Tibial nerve (tissue), 4 donors: ENCODE results near the gene SMIM44. TPM values are rescaled to one million over a fixed set of nuclear protein-coding genes. Genes with fewer than 3 reads are reported as not detected.

ENCODE experiments used
- DNase-seq, 2 donors: peaks; one replicate each; pipeline ENCODE4 v3.0.0-alpha.2; 2019; ENCODE audit warnings: low spot score in 2 of 2
- H3K27ac ChIP-seq, 4 donors: fragments of 200-600 bp; sonication (generic) in 3 of 4; one replicate each; pipeline ENCODE4 v1.5.1; 2017 to 2019; ENCODE audit warnings: mild to moderate bottlenecking in 1 of 4
- H3K27me3 ChIP-seq, 2 donors: fragments of 200-600 bp; sonication (generic) in 1 of 2; one replicate each; pipeline versions ENCODE4 v1.5.1 to v1.6.0; 2017 to 2019
- H3K36me3 ChIP-seq, 3 donors: fragments of 200-600 bp; sonication (generic); one replicate each; pipeline ENCODE4 v1.5.1; 2018 to 2019
- H3K4me1 ChIP-seq, 4 donors: fragments of 200-600 bp; sonication (generic) in 3 of 4; one replicate each; pipeline ENCODE4 v1.5.1; 2017 to 2019
- H3K4me3 ChIP-seq, 4 donors: fragments of 200-600 bp; sonication (generic) in 3 of 4; one replicate each; pipeline ENCODE4 v1.5.1; 2017 to 2019; ENCODE audit warnings: mild to moderate bottlenecking in 1 of 4, moderate library complexity in 1 of 4
- H3K9me3 ChIP-seq, 4 donors: fragments of 200-600 bp; sonication (generic) in 3 of 4; one replicate each; pipeline ENCODE4 v1.5.1; 2017 to 2019
- EP300 ChIP-seq, 2 donors: sonication (generic); formaldehyde crosslinking; IDR thresholded peaks; one replicate each; pipeline ENCODE4 v1.6.1; 2017; ENCODE audit warnings: antibody characterized with exemption in 2 of 2, mild to moderate bottlenecking in 1 of 2
- POLR2A ChIP-seq, 2 donors: fragments of 450-650 bp; IDR thresholded peaks; one replicate each; pipeline ENCODE4 v1.6.1; 2017; ENCODE audit warnings: antibody characterized with exemption in 2 of 2, mild to moderate bottlenecking in 2 of 2, moderate library complexity in 2 of 2
- WGBS, 2 donors: methylation state at CpG; one replicate each; pipeline ENCODE4 v1.1.5; 2018; 5-methylcytosine and 5-hydroxymethylcytosine counted together
- total RNA-seq, 4 donors: library from RNA; depleted of rRNA; stranded (reverse); fragments of >200 nt; gene quantifications; one replicate each; pipeline ENCODE4 v1.1.0, GENCODE V29; 2016
- TF ChIP-seq, protein P1 (sequence below), 5 experiments: fragments of 200-600 bp in 3 of 5; fragments of 450-650 bp in 2 of 5; sonication (generic) in 3 of 5; IDR thresholded peaks; one replicate each; pipeline ENCODE4 v1.5.1; 2016 to 2019; ENCODE audit warnings: antibody characterized with exemption in 5 of 5, mild to moderate bottlenecking in 3 of 5, moderate library complexity in 2 of 5

The SMIM44 gene
- total RNA-seq, 4 donors from 2014 or later = not detected

GRCh38 chr19:3465552-3465951 lies 17.7 kb downstream of the SMIM44 start:
- Histone ChIP-seq H3K36me3 (peaks cover 2 to 47% (median 6%) of the 10 kb centered on the region in 3 donors), H3K9me3 (peaks cover 0 to 2% (median 0%) of the 10 kb centered on the region in 4 donors), H3K27me3 (no peaks in the 10 kb centered on the region), H3K27ac (peak overlapping the region in 2 of 4 donors; percentile 26 to 54), H3K4me1 (peaks cover 0 to 58% (median 0%) of the 10 kb centered on the region in 4 donors), H3K4me3 (no peak overlapping the region)
- DNase-seq = no peak
- WGBS, 2 donors = 55 to 68% methylated on average over 7 of the region's 7 CpGs
- peak in 1 of 2 donors; percentile 7 for TF ChIP-seq EP300 (IDR thresholded peaks at IDR 0.05)
- TF ChIP-seq, protein P1, sequence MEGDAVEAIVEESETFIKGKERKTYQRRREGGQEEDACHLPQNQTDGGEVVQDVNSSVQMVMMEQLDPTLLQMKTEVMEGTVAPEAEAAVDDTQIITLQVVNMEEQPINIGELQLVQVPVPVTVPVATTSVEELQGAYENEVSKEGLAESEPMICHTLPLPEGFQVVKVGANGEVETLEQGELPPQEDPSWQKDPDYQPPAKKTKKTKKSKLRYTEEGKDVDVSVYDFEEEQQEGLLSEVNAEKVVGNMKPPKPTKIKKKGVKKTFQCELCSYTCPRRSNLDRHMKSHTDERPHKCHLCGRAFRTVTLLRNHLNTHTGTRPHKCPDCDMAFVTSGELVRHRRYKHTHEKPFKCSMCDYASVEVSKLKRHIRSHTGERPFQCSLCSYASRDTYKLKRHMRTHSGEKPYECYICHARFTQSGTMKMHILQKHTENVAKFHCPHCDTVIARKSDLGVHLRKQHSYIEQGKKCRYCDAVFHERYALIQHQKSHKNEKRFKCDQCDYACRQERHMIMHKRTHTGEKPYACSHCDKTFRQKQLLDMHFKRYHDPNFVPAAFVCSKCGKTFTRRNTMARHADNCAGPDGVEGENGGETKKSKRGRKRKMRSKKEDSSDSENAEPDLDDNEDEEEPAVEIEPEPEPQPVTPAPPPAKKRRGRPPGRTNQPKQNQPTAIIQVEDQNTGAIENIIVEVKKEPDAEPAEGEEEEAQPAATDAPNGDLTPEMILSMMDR (IDR thresholded peaks at IDR 0.05) = no peak

GRCh38 chr19:3464587-3465235 lies 18.5 kb downstream of the SMIM44 start:
- Histone ChIP-seq H3K27me3 (no peaks in the 10 kb centered on the region), H3K27ac (peak overlapping the region in 1 of 4 donors; percentile 9), H3K36me3 (peaks cover 2 to 47% (median 6%) of the 10 kb centered on the region in 3 donors), H3K4me1 (peaks cover 0 to 63% (median 5%) of the 10 kb centered on the region in 4 donors), H3K9me3 (peaks cover 0 to 2% (median 0%) of the 10 kb centered on the region in 4 donors), H3K4me3 (no peak overlapping the region)
- WGBS, 2 donors = 64 to 75% methylated on average over 26 to 28 of the region's 31 CpGs
- no peak for TF ChIP-seq EP300 (IDR thresholded peaks at IDR 0.05)
- TF ChIP-seq POLR2A (IDR thresholded peaks at IDR 0.05) = no peak
- TF ChIP-seq, protein P1 (IDR thresholded peaks at IDR 0.05) = no peak
- DNase-seq = no peak

DNA sequence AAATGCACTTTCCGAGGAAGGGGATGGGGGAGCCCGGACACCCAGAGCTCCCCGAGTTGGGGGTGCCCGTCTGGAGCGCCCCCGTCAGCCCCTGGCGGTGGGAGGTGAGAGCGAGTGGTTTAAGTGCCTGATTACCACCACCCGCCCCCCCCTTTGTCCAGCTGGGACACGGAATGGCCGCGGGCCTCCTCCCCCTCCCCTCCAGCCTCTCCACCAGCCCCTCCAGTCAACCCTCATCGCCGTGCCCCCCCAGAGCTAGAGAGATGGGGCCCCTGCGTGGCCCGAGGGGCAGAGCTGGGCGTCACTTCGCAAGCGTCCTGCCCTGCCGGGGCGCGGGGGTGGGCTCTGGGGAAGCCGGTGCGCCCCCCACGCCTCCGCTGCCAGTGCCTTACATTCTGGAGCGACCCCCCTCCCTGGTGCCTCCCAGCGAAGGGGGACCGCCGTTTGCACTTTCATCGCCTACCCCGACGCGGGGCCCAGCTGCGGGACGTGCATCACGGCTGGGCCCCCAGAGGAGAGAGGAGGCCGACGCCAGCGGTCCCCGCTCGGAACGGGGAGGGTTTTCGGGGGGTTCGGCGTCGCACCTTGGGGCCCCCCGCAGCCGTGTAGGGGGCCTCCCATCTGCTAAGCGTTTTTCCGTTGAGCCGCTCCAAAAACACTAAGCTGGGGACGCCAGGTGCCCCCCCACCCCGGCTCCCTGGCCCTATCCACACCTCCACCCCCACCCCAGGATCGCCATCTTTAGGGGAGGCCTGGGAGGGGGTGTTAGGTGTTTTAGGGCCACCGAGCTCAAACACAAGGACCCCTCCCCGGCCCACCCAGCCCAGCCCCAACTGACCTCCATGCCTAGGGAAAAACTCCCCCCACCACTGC lies 19.3 kb downstream of the SMIM44 start:
- peak overlapping the region in 2 of 4 donors; percentile 28 to 57 for H3K27ac ChIP-seq
- H3K9me3 ChIP-seq = peaks cover 0 to 2% (median 0%) of the 10 kb centered on the region in 4 donors
- WGBS, 2 donors = 72 to 76% methylated on average over 32 to 54 of the region's 57 CpGs
- no peak overlapping the region for H3K4me3 ChIP-seq
- DNase-seq = no peak
- peaks cover 2 to 47% (median 6%) of the 10 kb centered on the region in 3 donors for H3K36me3 ChIP-seq
- H3K27me3 ChIP-seq = no peaks in the 10 kb centered on the region
- peaks cover 4 to 63% (median 12%) of the 10 kb centered on the region in 4 donors for H3K4me1 ChIP-seq
- TF ChIP-seq, protein P1 (IDR thresholded peaks at IDR 0.05) = no peak
- no peak for TF ChIP-seq EP300 (IDR thresholded peaks at IDR 0.05)
- no peak for TF ChIP-seq POLR2A (IDR thresholded peaks at IDR 0.05)

DNA sequence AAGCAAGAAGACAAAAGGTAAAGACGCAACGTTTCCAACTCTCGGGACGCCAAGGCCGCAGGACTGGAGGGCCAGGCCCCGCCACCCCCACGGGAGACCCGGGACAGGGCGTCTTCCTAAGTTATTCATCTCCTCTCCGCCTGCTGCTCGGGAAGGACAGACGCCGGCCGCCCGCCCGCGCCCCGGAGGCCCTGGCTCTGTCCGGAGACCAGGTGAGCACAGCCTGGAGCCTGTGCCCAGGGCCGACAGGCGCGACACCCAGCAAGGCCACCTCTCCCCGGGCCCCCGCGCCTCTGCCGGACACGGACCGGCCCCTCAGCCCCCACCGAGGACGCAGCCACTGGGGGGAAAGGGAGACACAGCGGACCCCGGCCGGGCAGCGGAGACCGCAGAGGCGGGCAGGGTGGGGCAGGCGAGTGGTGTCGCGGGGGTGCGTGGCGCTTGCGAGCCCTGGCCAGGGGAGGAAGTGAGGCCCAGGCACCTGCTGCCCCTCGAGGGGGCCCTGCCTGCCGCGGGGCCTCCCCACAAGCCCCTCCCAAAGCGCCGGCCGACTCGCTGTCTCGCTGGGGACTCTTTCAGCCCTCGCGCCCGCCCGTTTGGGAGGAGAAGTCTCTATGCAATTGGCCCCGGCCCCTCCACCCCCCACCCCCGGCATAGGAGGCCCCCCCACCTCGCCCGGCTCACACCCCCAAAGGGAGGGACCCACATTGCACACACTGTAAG lies 20.1 kb downstream of the SMIM44 start:
- peak overlapping the region in 2 of 4 donors; percentile 28 to 57 for H3K27ac ChIP-seq
- H3K27me3 ChIP-seq = no peaks in the 10 kb centered on the region
- peaks cover 0 to 2% (median 0%) of the 10 kb centered on the region in 4 donors for H3K9me3 ChIP-seq
- peaks cover 5 to 65% (median 20%) of the 10 kb centered on the region in 4 donors for H3K4me1 ChIP-seq
- TF ChIP-seq, protein P1 (IDR thresholded peaks at IDR 0.05) = no peak
- TF ChIP-seq EP300 (IDR thresholded peaks at IDR 0.05) = no peak
- TF ChIP-seq POLR2A (IDR thresholded peaks at IDR 0.05) = no peak
- no peak overlapping the region for H3K4me3 ChIP-seq
- peaks cover 2 to 47% (median 6%) of the 10 kb centered on the region in 3 donors for H3K36me3 ChIP-seq
- 72 to 74% methylated on average over 36 to 54 of the region's 58 CpGs for WGBS, 2 donors
- no peak for DNase-seq
